Activated naive CD4-positive, alpha-beta T cell treated with anti-CD3 and anti-CD28 coated beads, Interleukin-2, amount 50 U/mL, for 72 hours (primary cell): ENCODE data around the gene BAG3. TPM values are rescaled to one million over a fixed set of nuclear protein-coding genes. Genes with fewer than 3 reads are reported as not detected.
A peak's percentile ranks its signal among the peaks of the same experiment; 100 is the strongest.

Experiments
- ATAC-seq, 2 donors: fragments of 150-1000 bp; cut with Tn5 transposase; 2 replicates each; pipeline ENCODE4 v1.10.0; 2021; ENCODE audit warnings: mild to moderate bottlenecking in 2 of 2, moderate library complexity in 2 of 2
- DNase-seq, 2 donors: peaks; one replicate each; pipeline ENCODE4 v3.0.0; 2021 to 2022; ENCODE audit warnings: low spot score in 2 of 2
- H3K27ac Mint-ChIP-seq, 2 donors: one replicate each; pipeline ENCODE4 v1.8.0; 2022; ENCODE audit warnings: mild to moderate bottlenecking in 2 of 2, mixed read lengths in 2 of 2
- H3K36me3 Mint-ChIP-seq, 2 donors: one replicate each; pipeline ENCODE4 v1.8.0; 2022; ENCODE audit warnings: mixed read lengths in 2 of 2
- H3K9me3 Mint-ChIP-seq, 2 donors: one replicate each; pipeline ENCODE4 v1.8.0; 2022; ENCODE audit warnings: mixed read lengths in 2 of 2
- total RNA-seq, 2 donors: library from RNA; stranded (reverse); gene quantifications; one replicate each; pipeline ENCODE4 v1.2.3, GENCODE V29; 2022

The BAG3 gene
- total RNA-seq, 2 donors from 2014 or later: 25.5 to 31.9 TPM

- Mint-ChIP-seq H3K27ac (no peak overlapping the region), H3K36me3 (no peaks in the 10 kb centered on the region), H3K9me3 (no peaks in the 10 kb centered on the region)
- ATAC-seq (no peak), DNase-seq (no peak)
These were observed 17.5 kb upstream of the BAG3 start for GRCh38 chr10:119633538-119634218.

GRCh38 chr10:119634219-119634544, 17.0 kb upstream of the BAG3 start:
- ATAC-seq (no peak), DNase-seq (no peak)
- Mint-ChIP-seq H3K36me3 (no peaks in the 10 kb centered on the region), H3K27ac (no peak overlapping the region), H3K9me3 (no peaks in the 10 kb centered on the region)

- no peak for DNase-seq
- no peak for ATAC-seq
- no peak overlapping the region for H3K27ac Mint-ChIP-seq
- H3K36me3 Mint-ChIP-seq: no peaks in the 10 kb centered on the region
- H3K9me3 Mint-ChIP-seq: no peaks in the 10 kb centered on the region
These were observed 13.5 kb upstream of the BAG3 start for GRCh38 chr10:119637631-119638030.

GRCh38 chr10:119638982-119639381, 12.2 kb upstream of the BAG3 start:
- ATAC-seq (no peak), DNase-seq (no peak)
- Mint-ChIP-seq H3K9me3 (no peaks in the 10 kb centered on the region), H3K27ac (no peak overlapping the region), H3K36me3 (no peaks in the 10 kb centered on the region)

- ATAC-seq (no peak), DNase-seq (no peak)
- Mint-ChIP-seq H3K9me3 (no peaks in the 10 kb centered on the region), H3K27ac (no peak overlapping the region), H3K36me3 (no peaks in the 10 kb centered on the region)
These were observed 10.8 kb upstream of the BAG3 start for GRCh38 chr10:119640384-119640783.

- no peaks in the 10 kb centered on the region for H3K36me3 Mint-ChIP-seq
- peaks cover 0 to 3% of the 10 kb centered on the region in 2 donors for H3K9me3 Mint-ChIP-seq
- DNase-seq (no peak), ATAC-seq (no peak)
- H3K27ac Mint-ChIP-seq: no peak overlapping the region
These were observed 10.2 kb upstream of the BAG3 start for GRCh38 chr10:119640875-119641526.

GRCh38 chr10:119642556-119643111, 8.5 kb upstream of the BAG3 start:
- Mint-ChIP-seq H3K9me3 (peaks cover 0 to 7% of the 10 kb centered on the region in 2 donors), H3K36me3 (peaks cover 0 to 4% of the 10 kb centered on the region in 2 donors), H3K27ac (no peak overlapping the region)
- peak; percentile 55 to 70 for ATAC-seq
- no peak for DNase-seq

GRCh38 chr10:119643306-119644204, 7.6 kb upstream of the BAG3 start:
- Mint-ChIP-seq H3K9me3 (peaks cover 0 to 7% of the 10 kb centered on the region in 2 donors), H3K36me3 (peaks cover 0 to 4% of the 10 kb centered on the region in 2 donors), H3K27ac (no peak overlapping the region)
- ATAC-seq: no peak
- no peak for DNase-seq

GRCh38 chr10:119644205-119644814, 6.9 kb upstream of the BAG3 start:
- ATAC-seq (no peak), DNase-seq (no peak)
- H3K27ac Mint-ChIP-seq: no peak overlapping the region
- H3K36me3 Mint-ChIP-seq: peaks cover 0 to 4% of the 10 kb centered on the region in 2 donors
- peaks cover 0 to 7% of the 10 kb centered on the region in 2 donors for H3K9me3 Mint-ChIP-seq

GRCh38 chr10:119644994-119645393, 6.2 kb upstream of the BAG3 start:
- Mint-ChIP-seq H3K9me3 (peaks cover 3 to 11% of the 10 kb centered on the region in 2 donors), H3K36me3 (peaks cover 0 to 4% of the 10 kb centered on the region in 2 donors), H3K27ac (no peak overlapping the region)
- DNase-seq (no peak), ATAC-seq (no peak)

- ATAC-seq (no peak), DNase-seq (no peak)
- peaks cover 19 to 39% of the 10 kb centered on the region in 2 donors for H3K36me3 Mint-ChIP-seq
- peaks cover 7 to 11% of the 10 kb centered on the region in 2 donors for H3K9me3 Mint-ChIP-seq
- H3K27ac Mint-ChIP-seq: peak overlapping the region in 1 of 2 donors; percentile 84
These were observed 1.1 kb upstream of the BAG3 start for GRCh38 chr10:119650062-119650461.

- ATAC-seq (peak in 1 of 2 donors; percentile 6), DNase-seq (peak in 1 of 2 donors; percentile 38)
- Mint-ChIP-seq H3K9me3 (peaks cover 4 to 7% of the 10 kb centered on the region in 2 donors), H3K27ac (peak overlapping the region; percentile 93 to 97), H3K36me3 (peaks cover 19 to 44% of the 10 kb centered on the region in 2 donors)
These were observed 557 bp downstream of the BAG3 start for GRCh38 chr10:119651514-119652360.

- H3K27ac Mint-ChIP-seq: peak overlapping the region; percentile 93 to 95
- peaks cover 19 to 46% of the 10 kb centered on the region in 2 donors for H3K36me3 Mint-ChIP-seq
- no peak for DNase-seq
- H3K9me3 Mint-ChIP-seq: peaks cover 4 to 7% of the 10 kb centered on the region in 2 donors
- ATAC-seq: peak; percentile 15 to 39
These were observed 1.2 kb downstream of the BAG3 start for GRCh38 chr10:119652361-119652730.

- DNase-seq (no peak), ATAC-seq (peak; percentile 13 to 43)
- H3K27ac Mint-ChIP-seq: peak overlapping the region; percentile 93 to 95
These were observed 2.0 kb downstream of the BAG3 start for GRCh38 chr10:119653209-119653608.

GRCh38 chr10:119653916-119654315, 2.7 kb downstream of the BAG3 start:
- peak overlapping the region; percentile 93 to 95 for H3K27ac Mint-ChIP-seq
- peaks cover 4 to 7% of the 10 kb centered on the region in 2 donors for H3K9me3 Mint-ChIP-seq
- DNase-seq (no peak), ATAC-seq (no peak)
- peaks cover 19 to 53% of the 10 kb centered on the region in 2 donors for H3K36me3 Mint-ChIP-seq

More at GRCh38 chr10:119653209-119653608, 2.0 kb downstream of the BAG3 start:
- Mint-ChIP-seq H3K9me3 (peaks cover 4 to 7% of the 10 kb centered on the region in 2 donors), H3K36me3 (peaks cover 19 to 48% of the 10 kb centered on the region in 2 donors)
